ENCODE data around the gene PPP1R12B. TPM values are rescaled to one million over a fixed set of nuclear protein-coding genes. Genes with fewer than 3 reads are reported as not detected.
A peak's percentile ranks its signal among the peaks of the same experiment; 100 is the strongest.
"Not testable (repeated sequence)": the region's sequence is repeated elsewhere in the genome, so short reads cannot be mapped to it uniquely, and the experiment has no call there.

Gene PPP1R12B
- total RNA-seq, 1 experiment from 2014 or later = 33.3 TPM

- H2AFZ ChIP-seq; intact Hi-C loops (cut with micrococcal nuclease; ENCODE audit: unreplicated experiment); H3F3A ChIP-seq (ENCODE audit: insufficient read depth, low read depth); BruUV-seq (replicated peaks); H3K36me3 ChIP-seq (ENCODE audit: low read depth); CTCF ChIA-PET; POLR2A ChIA-PET (ENCODE audit: unreplicated experiment); H3K27me3 ChIP-seq (ENCODE audit: insufficient read depth, low read depth); H4K20me1 ChIP-seq (ENCODE audit: insufficient read depth); H3K9me2 ChIP-seq (ENCODE audit: insufficient read depth); H3K27ac ChIP-seq; H3K4me3 ChIP-seq; H3K4me2 ChIP-seq; H3K79me2 ChIP-seq (ENCODE audit: low read depth); H3K9me3 ChIP-seq (ENCODE audit: insufficient read depth, low read depth); DNase-seq: not testable (repeated sequence)
- H3K4me1 ChIP-seq (replicated peaks; ENCODE audit: insufficient read depth) = peaks cover 10% of the 10 kb centered on the region
Observed at GRCh38 chr1:202530686-202531085, 182.2 kb downstream of the PPP1R12B start.

DNA sequence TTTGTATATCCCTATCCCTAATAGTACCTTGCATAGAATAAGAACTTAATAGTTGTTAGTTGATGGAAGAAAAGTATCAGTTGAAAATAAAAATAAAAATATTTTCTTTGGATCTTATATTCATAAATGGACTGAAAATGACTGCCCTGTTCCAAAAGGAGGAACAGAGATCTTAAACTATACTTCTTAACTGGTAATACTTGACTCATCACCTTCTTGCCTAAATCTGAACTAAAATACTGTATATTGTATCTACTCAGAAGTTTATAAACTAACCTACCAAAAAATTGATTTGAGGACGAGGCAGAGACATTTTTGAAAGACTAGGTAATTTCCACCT is 182.9 kb downstream of the PPP1R12B start:
- ChIA-PET CTCF (no interaction called here), POLR2A (ENCODE audit: unreplicated experiment) (no interaction called here)
- H3F3A ChIP-seq (ENCODE audit: insufficient read depth, low read depth) = no peaks in the 10 kb centered on the region; the same call in 1 of the 2 replicates
- no peak overlapping the region for H3K4me2 ChIP-seq
- H2AFZ ChIP-seq = no peak overlapping the region
- no peak for TF ChIP-seq EZH2 (IDR thresholded peaks at IDR 0.05; ENCODE audit: low read depth)
- TF ChIP-seq, protein P1, sequence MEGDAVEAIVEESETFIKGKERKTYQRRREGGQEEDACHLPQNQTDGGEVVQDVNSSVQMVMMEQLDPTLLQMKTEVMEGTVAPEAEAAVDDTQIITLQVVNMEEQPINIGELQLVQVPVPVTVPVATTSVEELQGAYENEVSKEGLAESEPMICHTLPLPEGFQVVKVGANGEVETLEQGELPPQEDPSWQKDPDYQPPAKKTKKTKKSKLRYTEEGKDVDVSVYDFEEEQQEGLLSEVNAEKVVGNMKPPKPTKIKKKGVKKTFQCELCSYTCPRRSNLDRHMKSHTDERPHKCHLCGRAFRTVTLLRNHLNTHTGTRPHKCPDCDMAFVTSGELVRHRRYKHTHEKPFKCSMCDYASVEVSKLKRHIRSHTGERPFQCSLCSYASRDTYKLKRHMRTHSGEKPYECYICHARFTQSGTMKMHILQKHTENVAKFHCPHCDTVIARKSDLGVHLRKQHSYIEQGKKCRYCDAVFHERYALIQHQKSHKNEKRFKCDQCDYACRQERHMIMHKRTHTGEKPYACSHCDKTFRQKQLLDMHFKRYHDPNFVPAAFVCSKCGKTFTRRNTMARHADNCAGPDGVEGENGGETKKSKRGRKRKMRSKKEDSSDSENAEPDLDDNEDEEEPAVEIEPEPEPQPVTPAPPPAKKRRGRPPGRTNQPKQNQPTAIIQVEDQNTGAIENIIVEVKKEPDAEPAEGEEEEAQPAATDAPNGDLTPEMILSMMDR (conservative IDR thresholded peaks at IDR 0.05) = no peak
- intact Hi-C loops (cut with micrococcal nuclease; ENCODE audit: unreplicated experiment) = no loop called here
- no peaks in the 10 kb centered on the region for H3K79me2 ChIP-seq (ENCODE audit: low read depth)
- H3K27ac ChIP-seq = peak overlapping the region; percentile 42
- no TSS peak for BruUV-seq (replicated peaks)
- no peaks in the 10 kb centered on the region for H3K36me3 ChIP-seq (ENCODE audit: low read depth)
- H3K27me3 ChIP-seq (ENCODE audit: insufficient read depth, low read depth) = no peaks in the 10 kb centered on the region
- H4K20me1 ChIP-seq (ENCODE audit: insufficient read depth) = no peaks in the 10 kb centered on the region
- H3K4me3 ChIP-seq = no peak overlapping the region
- DNase-seq = no peak
- H3K9me3 ChIP-seq (ENCODE audit: insufficient read depth, low read depth) = no peaks in the 10 kb centered on the region
- peaks cover 10% of the 10 kb centered on the region for H3K4me1 ChIP-seq (replicated peaks; ENCODE audit: insufficient read depth)
- H3K9me2 ChIP-seq (ENCODE audit: insufficient read depth) = no peaks in the 10 kb centered on the region

DNA sequence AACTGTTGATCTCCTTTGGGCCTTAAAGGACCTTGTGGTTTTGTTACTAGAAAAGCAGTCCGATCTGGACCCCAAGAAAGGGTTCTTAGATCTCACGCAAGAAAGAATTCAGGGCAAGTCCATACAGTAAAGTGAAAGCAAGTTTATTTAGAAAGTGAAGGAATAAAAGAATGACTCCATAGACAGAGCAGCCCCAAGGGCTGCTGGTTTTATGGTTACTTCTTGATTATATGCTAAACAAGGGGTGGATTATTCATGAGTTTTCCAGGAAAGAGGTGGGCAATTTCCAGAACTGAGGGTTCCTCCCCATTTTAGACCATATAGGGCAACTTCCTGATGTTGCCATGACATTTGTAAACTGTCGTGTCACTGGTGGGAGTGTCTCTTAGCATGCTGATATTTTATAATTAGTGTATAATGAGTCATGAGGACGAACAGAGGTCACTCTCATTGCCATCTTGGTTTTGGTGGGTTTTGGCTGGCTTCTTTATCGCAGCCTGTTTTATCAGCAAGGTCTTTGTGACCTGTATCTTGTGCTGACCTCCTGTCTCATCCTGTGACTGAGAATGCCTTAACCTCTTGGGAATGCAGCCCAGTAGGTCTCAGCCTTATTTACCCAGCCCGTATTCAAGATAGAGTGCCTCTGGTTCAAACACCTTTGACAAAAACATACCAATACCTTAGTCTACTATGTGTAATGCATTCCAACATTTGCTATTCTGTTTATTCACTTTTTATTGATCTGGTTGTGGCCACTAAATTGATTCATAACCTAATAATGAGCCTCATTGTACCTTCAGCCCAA is 183.5 kb downstream of the PPP1R12B start:
- H3K79me2 ChIP-seq (ENCODE audit: low read depth); POLR2A ChIA-PET (ENCODE audit: unreplicated experiment); CTCF ChIA-PET; H3K4me3 ChIP-seq; H3F3A ChIP-seq (ENCODE audit: insufficient read depth, low read depth); BruUV-seq (replicated peaks); H3K9me3 ChIP-seq (ENCODE audit: insufficient read depth, low read depth); H3K4me2 ChIP-seq; H4K20me1 ChIP-seq (ENCODE audit: insufficient read depth); H2AFZ ChIP-seq; H3K27me3 ChIP-seq (ENCODE audit: insufficient read depth, low read depth); H3K9me2 ChIP-seq (ENCODE audit: insufficient read depth); intact Hi-C loops (cut with micrococcal nuclease; ENCODE audit: unreplicated experiment); H3K36me3 ChIP-seq (ENCODE audit: low read depth): not testable (repeated sequence)
- peak overlapping the region; percentile 42 for H3K27ac ChIP-seq
- peak; percentile 11 to 64 for DNase-seq
- H3K4me1 ChIP-seq (replicated peaks; ENCODE audit: insufficient read depth) = peaks cover 10% of the 10 kb centered on the region

DNA sequence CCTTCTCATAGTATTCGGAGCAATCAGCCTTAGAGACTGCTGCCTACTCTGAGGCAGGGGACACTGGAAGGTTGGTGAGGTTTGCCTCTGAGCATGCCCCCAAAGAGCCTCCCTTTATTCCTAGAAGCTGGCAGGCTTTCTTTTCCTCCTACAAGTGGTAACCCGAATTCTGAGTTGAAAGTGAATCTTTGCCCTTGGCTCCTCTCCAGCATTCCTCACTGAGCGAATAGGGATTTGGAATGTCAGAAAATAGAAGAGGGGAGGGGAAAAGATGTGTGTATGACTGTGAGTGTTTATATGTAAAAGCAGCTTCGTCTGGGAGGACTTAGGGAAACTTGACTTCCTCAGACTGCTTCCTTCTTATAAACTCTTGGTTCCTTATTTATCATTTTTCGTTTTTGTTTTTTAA is 190.7 kb downstream of the PPP1R12B start:
- H3K27ac ChIP-seq; BruUV-seq (replicated peaks); H3K4me2 ChIP-seq; H3K79me2 ChIP-seq (ENCODE audit: low read depth); H4K20me1 ChIP-seq (ENCODE audit: insufficient read depth); H3K9me3 ChIP-seq (ENCODE audit: insufficient read depth, low read depth); POLR2A ChIA-PET (ENCODE audit: unreplicated experiment); H3K9me2 ChIP-seq (ENCODE audit: insufficient read depth); intact Hi-C loops (cut with micrococcal nuclease; ENCODE audit: unreplicated experiment); H2AFZ ChIP-seq; H3K4me1 ChIP-seq (replicated peaks; ENCODE audit: insufficient read depth); CTCF ChIA-PET; H3K27me3 ChIP-seq (ENCODE audit: insufficient read depth, low read depth); H3F3A ChIP-seq (ENCODE audit: insufficient read depth, low read depth); H3K36me3 ChIP-seq (ENCODE audit: low read depth); H3K4me3 ChIP-seq: not testable (repeated sequence)
- peak in 1 of 2 experiments; percentile 7 for DNase-seq

GRCh38 chr1:202539583-202539982 is 191.1 kb downstream of the PPP1R12B start:
- H4K20me1 ChIP-seq (ENCODE audit: insufficient read depth); BruUV-seq (replicated peaks); H3K4me2 ChIP-seq; H3K27ac ChIP-seq; DNase-seq; POLR2A ChIA-PET (ENCODE audit: unreplicated experiment); H3K9me3 ChIP-seq (ENCODE audit: insufficient read depth, low read depth); H3K4me3 ChIP-seq; H3K9me2 ChIP-seq (ENCODE audit: insufficient read depth); H3F3A ChIP-seq (ENCODE audit: insufficient read depth, low read depth); H3K36me3 ChIP-seq (ENCODE audit: low read depth); CTCF ChIA-PET; H2AFZ ChIP-seq; H3K27me3 ChIP-seq (ENCODE audit: insufficient read depth, low read depth); intact Hi-C loops (cut with micrococcal nuclease; ENCODE audit: unreplicated experiment); H3K79me2 ChIP-seq (ENCODE audit: low read depth); H3K4me1 ChIP-seq (replicated peaks; ENCODE audit: insufficient read depth): not testable (repeated sequence)
